HG02678 (cell line): ENCODE measurements around the gene GUCY2F.

Experiments
- ATAC-seq: cut with Tn5 transposase; IDR thresholded peaks from one replicate; pipeline ENCODE4 v1.9.1; 2021; ENCODE audit warnings: mild to moderate bottlenecking, moderate library complexity; ENCODE audit not compliant: unreplicated experiment

The GUCY2F gene

GRCh38 chrX:109344678-109345077 lies 137.2 kb downstream of the GUCY2F start:
- ATAC-seq: no peak

GRCh38 chrX:109344101-109344500 lies 137.8 kb downstream of the GUCY2F start:
- no peak for ATAC-seq

GRCh38 chrX:109343671-109344070 lies 138.2 kb downstream of the GUCY2F start:
- no peak for ATAC-seq

GRCh38 chrX:109336141-109336540 lies 145.7 kb downstream of the GUCY2F start:
- no peak for ATAC-seq

- no peak for ATAC-seq
Observed at GRCh38 chrX:109327251-109327650, 154.6 kb downstream of the GUCY2F start.
